Breast epithelium (tissue), 3 donors: ENCODE results near the gene MYBPHL.

Experiments used
- POLR2A ChIP-seq: fragments of 450-650 bp; IDR thresholded peaks from one replicate; pipeline ENCODE4 v1.6.1; 2016; ENCODE audit warnings: antibody characterized with exemption, mild to moderate bottlenecking, moderate library complexity
- POLR2AphosphoS5 ChIP-seq, 3 donors: sonication (generic); formaldehyde crosslinking; IDR thresholded peaks; one replicate each; pipeline ENCODE4 v1.6.1; 2017; ENCODE audit warnings: antibody characterized with exemption in 3 of 3
- TF ChIP-seq, protein P1 (sequence below), 3 donors: fragments of 450-650 bp; IDR thresholded peaks; one replicate each; pipeline ENCODE4 v1.5.1; 2016 to 2017; ENCODE audit warnings: antibody characterized with exemption in 3 of 3, mild to moderate bottlenecking in 3 of 3, moderate library complexity in 3 of 3

DNA sequence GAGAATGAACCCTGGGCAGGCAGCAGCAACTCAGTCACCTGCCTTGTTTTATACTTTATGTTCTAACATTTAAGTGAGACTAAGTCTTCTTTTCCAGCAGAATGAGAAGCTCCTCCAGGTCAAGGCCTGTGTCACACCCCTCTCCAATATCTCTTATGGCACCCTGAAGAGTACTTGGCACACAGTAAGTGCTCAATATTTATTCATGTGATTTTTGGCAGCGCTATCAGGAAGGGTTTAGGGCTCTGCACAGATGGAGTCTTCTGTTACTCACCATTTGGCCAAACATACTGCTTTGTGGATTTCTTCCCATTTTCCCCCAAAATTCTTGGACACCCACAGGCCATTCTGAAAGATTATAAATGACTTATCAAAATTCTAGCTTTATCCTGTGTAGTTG, 43.8 kb upstream of the MYBPHL start:
- TF ChIP-seq, protein P1, sequence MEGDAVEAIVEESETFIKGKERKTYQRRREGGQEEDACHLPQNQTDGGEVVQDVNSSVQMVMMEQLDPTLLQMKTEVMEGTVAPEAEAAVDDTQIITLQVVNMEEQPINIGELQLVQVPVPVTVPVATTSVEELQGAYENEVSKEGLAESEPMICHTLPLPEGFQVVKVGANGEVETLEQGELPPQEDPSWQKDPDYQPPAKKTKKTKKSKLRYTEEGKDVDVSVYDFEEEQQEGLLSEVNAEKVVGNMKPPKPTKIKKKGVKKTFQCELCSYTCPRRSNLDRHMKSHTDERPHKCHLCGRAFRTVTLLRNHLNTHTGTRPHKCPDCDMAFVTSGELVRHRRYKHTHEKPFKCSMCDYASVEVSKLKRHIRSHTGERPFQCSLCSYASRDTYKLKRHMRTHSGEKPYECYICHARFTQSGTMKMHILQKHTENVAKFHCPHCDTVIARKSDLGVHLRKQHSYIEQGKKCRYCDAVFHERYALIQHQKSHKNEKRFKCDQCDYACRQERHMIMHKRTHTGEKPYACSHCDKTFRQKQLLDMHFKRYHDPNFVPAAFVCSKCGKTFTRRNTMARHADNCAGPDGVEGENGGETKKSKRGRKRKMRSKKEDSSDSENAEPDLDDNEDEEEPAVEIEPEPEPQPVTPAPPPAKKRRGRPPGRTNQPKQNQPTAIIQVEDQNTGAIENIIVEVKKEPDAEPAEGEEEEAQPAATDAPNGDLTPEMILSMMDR (IDR thresholded peaks at IDR 0.05), result no peak
- TF ChIP-seq POLR2AphosphoS5 (IDR thresholded peaks at IDR 0.05), result no peak
- TF ChIP-seq POLR2A, result no peak
